OCI-LY3 (cell line): ENCODE data around the gene ADAD1.
A peak's percentile ranks its signal among the peaks of the same experiment; 100 is the strongest.

ENCODE experiments used
- H2AFZ ChIP-seq: fragments of 200-600, 300-600 bp; shearing (Covaris generic); 2 replicates; pipeline ENCODE4 v1.6.0; 2014; ENCODE audit warnings: antibody characterized with exemption, low read depth, low read length
- H3K27ac ChIP-seq: fragments of 200-600, 300-600 bp; sonication (generic); 2 replicates; pipeline ENCODE4 v1.5.1; 2014; ENCODE audit warnings: mild to moderate bottlenecking, low read length, moderate library complexity, mixed read lengths
- H3K27me3 ChIP-seq: fragments of 200-600, 300-600 bp; sonication (generic); 2 replicates; pipeline ENCODE4 v1.6.1; 2014; ENCODE audit warnings: low read depth, low read length, mixed read lengths
- H3K36me3 ChIP-seq: fragments of 200-600, 300-600 bp; sonication (generic); replicated peaks from 2 replicates; pipeline ENCODE3; 2014; ENCODE audit warnings: low read depth, low read length, mixed read lengths
- H3K4me1 ChIP-seq: fragments of 300-600, 200-600 bp; sonication (generic); 2 replicates; pipeline ENCODE4 v1.6.1; 2014; ENCODE audit warnings: low read length, mixed read lengths
- H3K4me2 ChIP-seq: fragments of 200-600, 300-600 bp; sonication (generic); 2 replicates; pipeline ENCODE4 v1.6.1; 2014; ENCODE audit warnings: low read length, mixed read lengths
- H3K4me3 ChIP-seq: fragments of 300-600, 200-600 bp; sonication (generic); 2 replicates; pipeline ENCODE4 v1.5.1; 2014; ENCODE audit warnings: antibody characterized with exemption, mild to moderate bottlenecking, low read length, moderate library complexity
- H3K79me2 ChIP-seq: fragments of 300-600, 200-600 bp; shearing (Covaris generic); 2 replicates; pipeline ENCODE4 v1.6.1; 2014; ENCODE audit warnings: mild to moderate bottlenecking, low read length, mixed read lengths
- H3K9ac ChIP-seq: fragments of 300-600, 200-600 bp; shearing (Covaris generic); 2 replicates; pipeline ENCODE4 v1.6.0; 2014; ENCODE audit warnings: mild to moderate bottlenecking, low read length, moderate library complexity
- H3K9me3 ChIP-seq: fragments of 200-600, 300-600 bp; shearing (Covaris generic); 2 replicates; pipeline ENCODE4 v1.6.1; 2014; ENCODE audit warnings: low read length, mixed read lengths; ENCODE audit not compliant: insufficient read depth
- H4K20me1 ChIP-seq: fragments of 200-600, 300-600 bp; sonication (generic); 2 replicates; pipeline ENCODE4 v1.6.1; 2016; ENCODE audit warnings: low read length, mixed read lengths; ENCODE audit not compliant: insufficient read depth
- EZH2phosphoT487 ChIP-seq: fragments of 200-600 bp; shearing (Covaris generic); IDR thresholded peaks from 2 replicates; pipeline ENCODE4 v1.6.1; 2018; ENCODE audit warnings: antibody characterized with exemption, mixed run types, low read depth
- TF ChIP-seq, protein P1 (sequence below): fragments of 200-600, 300-600 bp; sonication (generic); IDR thresholded peaks from 2 replicates; pipeline ENCODE4 v1.5.1; 2014; ENCODE audit warnings: antibody characterized with exemption, low read length, low read depth

The ADAD1 gene

GRCh38 chr4:122450847-122451246, 72.0 kb downstream of the ADAD1 start:
- peak overlapping the region; percentile 47; the same call in 1 of the 2 replicates for H2AFZ ChIP-seq
- H3K4me3 ChIP-seq = no peak overlapping the region
- H3K36me3 ChIP-seq = no peaks in the 10 kb centered on the region
- TF ChIP-seq, protein P1, sequence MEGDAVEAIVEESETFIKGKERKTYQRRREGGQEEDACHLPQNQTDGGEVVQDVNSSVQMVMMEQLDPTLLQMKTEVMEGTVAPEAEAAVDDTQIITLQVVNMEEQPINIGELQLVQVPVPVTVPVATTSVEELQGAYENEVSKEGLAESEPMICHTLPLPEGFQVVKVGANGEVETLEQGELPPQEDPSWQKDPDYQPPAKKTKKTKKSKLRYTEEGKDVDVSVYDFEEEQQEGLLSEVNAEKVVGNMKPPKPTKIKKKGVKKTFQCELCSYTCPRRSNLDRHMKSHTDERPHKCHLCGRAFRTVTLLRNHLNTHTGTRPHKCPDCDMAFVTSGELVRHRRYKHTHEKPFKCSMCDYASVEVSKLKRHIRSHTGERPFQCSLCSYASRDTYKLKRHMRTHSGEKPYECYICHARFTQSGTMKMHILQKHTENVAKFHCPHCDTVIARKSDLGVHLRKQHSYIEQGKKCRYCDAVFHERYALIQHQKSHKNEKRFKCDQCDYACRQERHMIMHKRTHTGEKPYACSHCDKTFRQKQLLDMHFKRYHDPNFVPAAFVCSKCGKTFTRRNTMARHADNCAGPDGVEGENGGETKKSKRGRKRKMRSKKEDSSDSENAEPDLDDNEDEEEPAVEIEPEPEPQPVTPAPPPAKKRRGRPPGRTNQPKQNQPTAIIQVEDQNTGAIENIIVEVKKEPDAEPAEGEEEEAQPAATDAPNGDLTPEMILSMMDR = peak; percentile 85
- no peak for TF ChIP-seq EZH2phosphoT487
- no peak overlapping the region for H3K4me2 ChIP-seq
- H4K20me1 ChIP-seq = no peaks in the 10 kb centered on the region
- no peak overlapping the region for H3K9ac ChIP-seq
- H3K27ac ChIP-seq = no peak overlapping the region
- H3K9me3 ChIP-seq = no peaks in the 10 kb centered on the region
- H3K27me3 ChIP-seq = no peaks in the 10 kb centered on the region
- peaks cover 49% of the 10 kb centered on the region for H3K4me1 ChIP-seq
- H3K79me2 ChIP-seq = no peaks in the 10 kb centered on the region

DNA sequence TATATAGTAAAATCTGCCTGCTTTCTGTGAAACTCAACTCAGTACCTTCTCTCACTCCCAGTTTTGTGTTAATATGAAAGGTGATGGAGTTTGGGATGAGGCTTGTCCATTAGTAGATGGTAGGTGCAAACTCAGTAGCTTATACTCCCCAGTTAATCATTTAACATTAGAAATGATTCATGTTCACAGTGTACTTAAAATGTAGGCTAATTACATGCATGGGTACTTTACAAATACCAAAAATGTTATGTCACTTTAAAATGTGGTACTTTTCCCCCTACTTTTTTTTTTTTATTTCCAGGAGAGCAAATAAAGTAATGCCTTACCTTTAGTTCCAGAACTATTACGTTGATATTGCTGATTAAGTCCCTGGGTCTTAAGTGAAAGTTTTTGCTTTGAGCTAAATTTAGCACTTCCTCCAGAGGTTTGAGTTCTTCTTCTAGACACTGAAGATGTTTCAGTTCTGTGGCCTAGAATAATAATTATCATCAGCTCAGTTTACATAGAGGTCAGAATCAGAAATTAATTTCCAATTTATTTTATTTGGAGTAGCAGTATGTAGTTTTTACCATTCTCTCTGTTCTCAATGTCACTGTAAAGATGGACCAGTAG, 74.7 kb downstream of the ADAD1 start:
- TF ChIP-seq, protein P1 = no peak
- TF ChIP-seq EZH2phosphoT487 = no peak
- H3K4me1 ChIP-seq = peaks cover 68% of the 10 kb centered on the region
- peak overlapping the region; percentile 78 for H3K4me2 ChIP-seq
- H3K9me3 ChIP-seq = no peaks in the 10 kb centered on the region
- peak overlapping the region; percentile 57 for H3K4me3 ChIP-seq
- H2AFZ ChIP-seq = peak overlapping the region; percentile 75
- peak overlapping the region; percentile 83 for H3K27ac ChIP-seq
- no peaks in the 10 kb centered on the region for H4K20me1 ChIP-seq
- H3K79me2 ChIP-seq = no peaks in the 10 kb centered on the region
- H3K36me3 ChIP-seq = no peaks in the 10 kb centered on the region
- no peaks in the 10 kb centered on the region for H3K27me3 ChIP-seq
- peak overlapping the region; percentile 53 for H3K9ac ChIP-seq

DNA sequence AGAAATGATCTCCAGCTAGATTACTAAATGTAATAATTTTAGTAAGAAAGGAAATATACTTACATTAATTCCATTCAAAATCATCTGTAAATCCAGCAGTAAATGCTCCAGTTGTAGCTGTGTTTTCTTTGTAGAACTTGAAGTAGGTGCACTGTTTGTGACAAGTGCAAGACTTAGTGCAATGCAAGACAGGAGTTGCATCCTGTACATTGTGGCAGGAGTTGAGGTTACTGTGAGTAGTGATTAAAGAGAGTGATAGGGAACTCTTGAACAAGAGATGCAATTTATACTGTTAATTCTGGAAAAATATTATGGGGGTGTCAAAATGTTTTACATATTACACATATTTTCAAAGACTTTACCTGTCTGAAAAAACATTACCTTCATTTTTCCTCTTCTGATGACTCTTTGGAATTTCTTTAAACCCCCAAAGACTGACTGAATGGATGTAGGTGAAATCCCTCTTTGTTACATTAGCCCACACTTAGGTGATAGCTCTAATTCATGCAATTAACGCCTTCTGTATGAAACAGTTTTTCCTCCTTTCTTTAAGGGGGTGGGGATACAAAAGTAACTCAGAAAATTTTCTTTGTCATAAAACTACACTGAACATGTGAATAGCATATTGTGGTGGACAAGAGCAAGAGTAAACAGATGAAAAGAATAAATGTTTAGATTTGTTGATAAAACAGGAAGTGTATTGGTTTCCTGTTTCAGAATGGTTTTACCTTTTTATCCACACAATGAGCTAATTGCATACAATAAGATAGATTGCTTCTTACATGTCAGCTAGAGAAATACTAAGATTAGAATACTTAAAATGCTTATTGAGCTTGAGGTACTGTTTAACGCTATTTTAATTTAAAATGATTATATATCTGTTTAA, 77.7 kb downstream of the ADAD1 start, which contains the start of gene IL2:
TSS of gene IL2 (minus strand) at position 495 of the 886 bp plus-strand sequence. CDS start at position 210, 285 bp downstream.
- H3K9me3 ChIP-seq = no peaks in the 10 kb centered on the region
- H3K36me3 ChIP-seq = no peaks in the 10 kb centered on the region
- no peak within 1 kb of the TSS for H3K9ac ChIP-seq
- H3K27ac ChIP-seq = no peak within 1 kb of the TSS
- no peak within 1 kb of the TSS for H2AFZ ChIP-seq
- TF ChIP-seq, protein P1 = no peak
- TF ChIP-seq EZH2phosphoT487 = no peak
- no peaks in the 10 kb centered on the region for H3K79me2 ChIP-seq
- no peak within 1 kb of the TSS for H3K4me2 ChIP-seq
- no peak within 1 kb of the TSS for H3K4me3 ChIP-seq
- H4K20me1 ChIP-seq = no peaks in the 10 kb centered on the region
- H3K27me3 ChIP-seq = no peaks in the 10 kb centered on the region
- peaks cover 70% of the 10 kb centered on the region for H3K4me1 ChIP-seq

GRCh38 chr4:122458625-122459024, 79.8 kb downstream of the ADAD1 start:
- no peaks in the 10 kb centered on the region for H3K27me3 ChIP-seq
- no peaks in the 10 kb centered on the region for H3K36me3 ChIP-seq
- H3K4me1 ChIP-seq = peaks cover 49% of the 10 kb centered on the region
- no peaks in the 10 kb centered on the region for H3K79me2 ChIP-seq
- H3K27ac ChIP-seq = peak overlapping the region; percentile 79
- TF ChIP-seq EZH2phosphoT487 = no peak
- TF ChIP-seq, protein P1 = no peak
- no peaks in the 10 kb centered on the region for H4K20me1 ChIP-seq
- no peaks in the 10 kb centered on the region for H3K9me3 ChIP-seq
- peak overlapping the region; percentile 79 for H2AFZ ChIP-seq
- peak overlapping the region; percentile 67 for H3K9ac ChIP-seq
- H3K4me3 ChIP-seq = peak overlapping the region; percentile 73
- peak overlapping the region; percentile 93 for H3K4me2 ChIP-seq
